Astrocyte of the spinal cord (primary cell): ENCODE measurements around the gene CHMP5.

Source experiments
- DNase-seq: peaks from one replicate; pipeline ENCODE4 v3.0.0; 2011; ENCODE audit warnings: low read depth, low spot score
- H3K4me3 ChIP-seq: 2 replicates; pipeline ENCODE4 v1.5.1; 2011; ENCODE audit warnings: low read depth, mild to moderate bottlenecking, low read length, moderate library complexity
- in situ Hi-C: cut with HindIII; loops from 2 replicates; pipeline ENCODE4 v1.10.0; 2017; ENCODE audit warnings: low sequenced_read_pairs
- TF ChIP-seq, protein P1 (sequence below): IDR thresholded peaks from 2 replicates; pipeline ENCODE4 v1.5.1; 2012; ENCODE audit warnings: low read depth, mild to moderate bottlenecking, low read length, inconsistent platforms

The CHMP5 gene

DNA sequence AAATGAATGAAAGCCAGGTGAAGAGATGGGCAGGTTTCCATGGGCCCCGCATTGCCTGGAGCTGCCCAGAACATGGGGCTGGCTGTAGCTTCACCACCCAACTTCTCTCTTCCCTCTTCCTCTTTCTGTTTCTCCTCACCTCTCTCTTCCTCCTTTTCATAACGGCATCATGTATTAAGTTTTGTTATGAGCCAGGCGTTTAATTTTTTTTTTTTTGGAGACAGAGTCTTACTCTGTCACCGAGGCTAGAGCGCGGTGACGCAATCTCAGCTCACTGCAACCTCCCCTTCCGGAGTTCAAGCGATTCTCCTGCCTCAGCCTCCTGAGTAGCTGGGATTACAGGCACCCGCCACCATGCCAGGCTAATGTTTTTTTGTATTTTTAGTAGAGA, 37.8 kb upstream of the CHMP5 start:
- no peak overlapping the region for H3K4me3 ChIP-seq
- in situ Hi-C loops, result loop anchor here (25.0 kb wide), 1 partner anchor 140 kb away; the partner anchor contains the start of gene SMU1
- no peak for DNase-seq
- TF ChIP-seq, protein P1, sequence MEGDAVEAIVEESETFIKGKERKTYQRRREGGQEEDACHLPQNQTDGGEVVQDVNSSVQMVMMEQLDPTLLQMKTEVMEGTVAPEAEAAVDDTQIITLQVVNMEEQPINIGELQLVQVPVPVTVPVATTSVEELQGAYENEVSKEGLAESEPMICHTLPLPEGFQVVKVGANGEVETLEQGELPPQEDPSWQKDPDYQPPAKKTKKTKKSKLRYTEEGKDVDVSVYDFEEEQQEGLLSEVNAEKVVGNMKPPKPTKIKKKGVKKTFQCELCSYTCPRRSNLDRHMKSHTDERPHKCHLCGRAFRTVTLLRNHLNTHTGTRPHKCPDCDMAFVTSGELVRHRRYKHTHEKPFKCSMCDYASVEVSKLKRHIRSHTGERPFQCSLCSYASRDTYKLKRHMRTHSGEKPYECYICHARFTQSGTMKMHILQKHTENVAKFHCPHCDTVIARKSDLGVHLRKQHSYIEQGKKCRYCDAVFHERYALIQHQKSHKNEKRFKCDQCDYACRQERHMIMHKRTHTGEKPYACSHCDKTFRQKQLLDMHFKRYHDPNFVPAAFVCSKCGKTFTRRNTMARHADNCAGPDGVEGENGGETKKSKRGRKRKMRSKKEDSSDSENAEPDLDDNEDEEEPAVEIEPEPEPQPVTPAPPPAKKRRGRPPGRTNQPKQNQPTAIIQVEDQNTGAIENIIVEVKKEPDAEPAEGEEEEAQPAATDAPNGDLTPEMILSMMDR, result no peak

DNA sequence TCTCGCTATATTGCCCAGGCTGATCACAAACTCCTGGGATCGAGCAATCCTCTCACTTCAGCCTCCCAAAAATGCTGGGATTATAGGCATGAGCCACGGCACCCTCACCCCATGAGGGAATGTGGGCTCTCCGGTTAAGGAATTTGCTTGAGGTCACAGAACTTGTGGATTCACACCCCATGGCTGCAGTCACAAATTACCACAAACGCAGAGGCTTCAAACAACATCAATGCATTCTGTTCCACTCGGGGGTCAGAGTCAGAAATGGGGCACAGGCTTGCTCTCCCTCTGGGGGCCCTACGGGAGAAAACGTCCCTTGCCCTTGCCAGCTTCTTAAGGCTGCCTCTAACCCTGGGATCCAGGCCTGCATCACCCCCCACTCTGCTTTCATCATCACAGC, 37.1 kb upstream of the CHMP5 start:
- DNase-seq, result no peak
- no peak overlapping the region for H3K4me3 ChIP-seq
- TF ChIP-seq, protein P1, result no peak
- in situ Hi-C loops, result loop anchor here (25.0 kb wide), 1 partner anchor 140 kb away; the partner anchor contains the start of gene SMU1

DNA sequence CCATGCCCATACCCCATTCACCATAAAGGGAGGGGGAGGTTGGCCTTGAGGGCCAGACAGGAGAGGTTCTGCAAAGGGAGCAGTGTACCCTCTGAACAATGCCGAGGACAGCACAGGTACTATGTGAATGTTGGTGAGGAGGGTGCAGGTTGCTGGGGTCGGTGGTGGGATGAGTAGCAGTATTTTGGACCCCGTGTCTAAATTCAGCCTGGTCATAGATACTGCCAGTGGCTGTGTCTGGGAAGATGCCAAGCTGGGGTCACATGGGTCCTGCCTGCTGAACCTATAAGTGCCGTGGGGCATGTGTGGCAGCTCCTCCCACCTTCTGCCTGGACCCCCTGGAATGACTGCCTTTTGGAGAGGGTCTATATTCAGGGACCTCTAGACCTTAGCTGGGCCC, 36.2 kb upstream of the CHMP5 start:
- no peak for DNase-seq
- in situ Hi-C loops, result loop anchor here (25.0 kb wide), 1 partner anchor 141 kb away; the partner anchor contains the start of gene SMU1
- TF ChIP-seq, protein P1, result no peak
- H3K4me3 ChIP-seq, result no peak overlapping the region

DNA sequence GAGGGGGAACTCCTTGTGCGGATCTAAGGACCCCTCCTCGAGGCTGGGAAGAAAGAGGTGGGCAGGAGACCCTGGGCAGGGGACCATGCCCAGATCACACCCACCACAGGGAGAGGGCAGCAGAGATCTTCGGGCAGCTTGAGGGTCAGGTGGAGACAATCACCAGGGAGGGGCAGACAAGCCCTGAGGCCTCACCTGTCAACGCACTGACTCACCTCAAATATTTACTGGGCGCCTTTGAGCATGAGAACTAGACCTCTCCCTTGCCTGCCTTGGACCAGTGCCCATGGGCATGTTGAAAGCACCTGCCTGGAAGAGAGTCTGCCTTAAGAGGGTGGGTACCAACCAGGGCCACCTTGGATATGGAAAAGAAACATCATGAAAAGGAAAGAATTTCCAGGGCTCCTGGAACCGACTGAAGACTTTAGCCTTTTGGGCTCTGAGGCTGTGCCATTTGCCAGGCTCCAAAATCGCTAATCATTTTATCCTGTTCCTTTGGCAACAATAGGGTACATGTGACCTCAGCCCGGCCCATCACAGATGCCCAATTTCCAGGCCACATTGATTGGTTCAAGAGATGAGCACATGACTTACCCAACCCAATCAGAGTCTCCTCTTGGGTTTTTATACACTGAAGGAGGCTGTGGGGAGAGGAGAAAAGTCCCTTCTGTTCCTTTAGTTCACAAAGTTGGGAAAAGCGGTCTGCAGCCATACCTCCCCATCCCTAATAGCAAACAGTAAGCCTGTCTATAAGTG, 35.3 kb upstream of the CHMP5 start:
- DNase-seq, result no peak
- TF ChIP-seq, protein P1, result no peak
- in situ Hi-C loops, result loop anchor here (25.0 kb wide), 1 partner anchor 142 kb away; the partner anchor contains the start of gene SMU1
- no peak overlapping the region for H3K4me3 ChIP-seq

DNA sequence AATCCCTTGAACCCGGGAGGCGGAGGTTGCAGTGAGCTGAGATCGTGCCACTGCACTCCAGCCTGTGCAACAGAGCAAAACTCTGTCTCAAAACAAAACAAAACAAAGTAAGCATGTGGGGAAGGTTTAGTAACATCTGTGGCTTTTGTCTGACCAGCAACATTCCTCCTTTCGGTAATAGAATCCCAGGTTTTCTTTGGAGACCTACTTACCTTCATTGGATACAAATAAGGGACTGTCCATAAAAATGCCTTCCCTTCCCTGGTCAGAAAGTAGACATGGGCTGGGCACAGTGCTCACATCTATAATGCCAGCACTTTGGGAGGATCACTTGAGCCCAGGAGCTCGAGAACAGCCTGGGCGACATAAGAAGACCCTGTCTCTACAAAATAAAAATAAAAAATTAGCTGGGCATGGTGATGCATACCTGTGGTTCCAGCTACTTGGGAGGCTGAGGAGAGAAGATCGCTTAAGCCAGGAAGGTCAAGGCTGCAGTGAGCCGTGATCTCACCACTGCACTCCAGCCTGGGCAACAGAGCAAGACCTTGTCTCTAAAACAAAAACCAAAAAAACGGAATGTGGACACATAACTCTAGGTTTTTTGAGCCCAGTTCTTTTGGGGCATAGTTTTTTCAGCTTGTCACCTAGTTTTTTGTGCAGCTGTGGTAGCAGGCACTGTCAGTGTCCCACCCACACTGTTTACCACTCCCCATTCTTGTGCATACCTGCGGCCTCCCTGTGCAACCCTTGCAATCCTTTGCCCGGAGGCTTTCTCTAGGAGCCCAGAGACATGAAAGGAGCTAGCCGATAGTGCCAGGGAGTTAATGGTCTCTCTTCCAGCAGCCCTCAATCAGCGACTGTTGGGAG, 33.9 kb upstream of the CHMP5 start:
- in situ Hi-C loops, result loop anchor here (25.0 kb wide), 1 partner anchor 144 kb away; the partner anchor contains the start of gene SMU1

DNA sequence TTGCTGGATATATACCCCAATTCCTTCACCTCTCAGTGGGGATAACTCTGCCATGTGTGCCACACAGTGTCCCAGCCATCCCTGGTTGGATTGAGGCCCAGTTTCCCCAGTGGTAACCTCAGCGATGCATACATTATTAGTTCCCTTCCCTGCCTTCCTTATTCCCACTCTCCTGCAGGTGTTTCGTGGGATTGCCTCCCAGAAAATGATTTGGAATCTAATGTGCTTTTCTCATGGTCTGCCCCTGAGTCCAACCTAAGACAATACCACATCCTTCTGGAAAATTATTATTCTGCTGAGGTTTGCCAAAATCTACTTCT, 33.3 kb upstream of the CHMP5 start:
- no peak overlapping the region for H3K4me3 ChIP-seq
- DNase-seq, result no peak
- TF ChIP-seq, protein P1, result no peak
- in situ Hi-C loops, result loop anchor here (25.0 kb wide), 1 partner anchor 144 kb away; the partner anchor contains the start of gene SMU1

More for the DNA sequence above, 33.9 kb upstream of the CHMP5 start:
- DNase-seq, result peak; percentile 33
- TF ChIP-seq, protein P1, result no peak
- no peak overlapping the region for H3K4me3 ChIP-seq
